ENCODE measurements around the gene GSK3A. TPM values are rescaled to one million over a fixed set of nuclear protein-coding genes. Genes with fewer than 3 reads are reported as not detected.

The GSK3A gene
- total RNA-seq, result 66.1 and 68.0 TPM in 2 replicates
- long read RNA-seq, result 0 reads

DNA sequence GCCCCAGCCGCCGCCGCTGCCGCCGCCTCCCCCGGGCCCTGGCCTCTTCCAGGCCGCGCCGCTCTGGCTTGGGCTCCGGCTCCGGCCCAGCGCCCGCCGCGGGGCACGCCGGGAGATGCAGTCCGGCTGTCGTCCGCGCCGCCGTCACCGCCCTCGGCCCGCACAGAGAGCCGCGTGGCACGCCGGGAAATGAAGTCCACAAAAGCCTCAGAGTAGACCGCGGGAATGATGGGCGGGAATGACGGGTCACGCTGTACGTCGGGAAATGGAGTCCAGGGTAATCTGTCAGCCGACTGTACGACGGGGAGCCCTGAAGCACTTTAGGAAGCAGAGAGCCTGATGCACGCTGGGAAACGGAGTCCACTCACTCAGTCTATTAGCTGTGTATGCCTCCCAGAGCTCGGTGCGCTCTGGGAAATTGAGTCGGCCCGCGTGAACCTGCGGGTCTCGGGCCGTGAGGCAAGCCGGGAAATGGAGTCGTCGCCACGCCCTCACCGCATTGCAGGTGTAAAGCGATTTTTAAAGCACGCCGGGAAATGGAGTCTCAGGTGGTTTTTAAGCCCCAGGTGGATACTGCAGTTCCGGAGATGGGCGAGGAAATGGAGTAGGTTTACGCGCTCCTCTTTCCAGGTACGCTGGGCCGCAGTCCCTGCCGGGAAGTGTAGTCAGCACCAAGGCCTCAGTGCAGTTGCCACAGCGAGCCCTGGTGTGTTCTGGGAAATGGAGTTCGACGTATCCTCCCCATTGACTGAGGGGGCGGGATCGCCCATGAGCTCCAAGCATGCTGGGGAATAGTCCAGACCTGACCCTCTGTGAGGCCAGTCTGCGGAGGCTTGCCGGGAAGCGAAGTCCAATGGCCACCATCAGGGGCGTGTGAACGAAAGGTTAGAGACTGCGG is at the start of gene GSK3A:
Gene GSK3A (minus strand): TSS at position 91 of the 898 bp plus-strand sequence. CDS start 137 bp downstream, outside the sequence.
- Mint-ChIP-seq H3K4me1 (peaks cover 58% of the 10 kb centered on the region), H3K27ac (ENCODE audit: unreplicated experiment) (peak within 1 kb of the TSS; percentile 96), H3K27me3 (ENCODE audit: low read depth) (peaks cover 16% of the 10 kb centered on the region), H3K36me3 (ENCODE audit: low read depth) (peaks cover 3% of the 10 kb centered on the region), H3K9me3 (no peaks in the 10 kb centered on the region), H3K4me3 (peak within 1 kb of the TSS; percentile 92)
- peak; percentile 90 for DNase-seq (ENCODE audit: low read depth, low spot score)
- TF ChIP-seq, protein P1, sequence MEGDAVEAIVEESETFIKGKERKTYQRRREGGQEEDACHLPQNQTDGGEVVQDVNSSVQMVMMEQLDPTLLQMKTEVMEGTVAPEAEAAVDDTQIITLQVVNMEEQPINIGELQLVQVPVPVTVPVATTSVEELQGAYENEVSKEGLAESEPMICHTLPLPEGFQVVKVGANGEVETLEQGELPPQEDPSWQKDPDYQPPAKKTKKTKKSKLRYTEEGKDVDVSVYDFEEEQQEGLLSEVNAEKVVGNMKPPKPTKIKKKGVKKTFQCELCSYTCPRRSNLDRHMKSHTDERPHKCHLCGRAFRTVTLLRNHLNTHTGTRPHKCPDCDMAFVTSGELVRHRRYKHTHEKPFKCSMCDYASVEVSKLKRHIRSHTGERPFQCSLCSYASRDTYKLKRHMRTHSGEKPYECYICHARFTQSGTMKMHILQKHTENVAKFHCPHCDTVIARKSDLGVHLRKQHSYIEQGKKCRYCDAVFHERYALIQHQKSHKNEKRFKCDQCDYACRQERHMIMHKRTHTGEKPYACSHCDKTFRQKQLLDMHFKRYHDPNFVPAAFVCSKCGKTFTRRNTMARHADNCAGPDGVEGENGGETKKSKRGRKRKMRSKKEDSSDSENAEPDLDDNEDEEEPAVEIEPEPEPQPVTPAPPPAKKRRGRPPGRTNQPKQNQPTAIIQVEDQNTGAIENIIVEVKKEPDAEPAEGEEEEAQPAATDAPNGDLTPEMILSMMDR (conservative IDR thresholded peaks at IDR 0.05), result no peak

DNA sequence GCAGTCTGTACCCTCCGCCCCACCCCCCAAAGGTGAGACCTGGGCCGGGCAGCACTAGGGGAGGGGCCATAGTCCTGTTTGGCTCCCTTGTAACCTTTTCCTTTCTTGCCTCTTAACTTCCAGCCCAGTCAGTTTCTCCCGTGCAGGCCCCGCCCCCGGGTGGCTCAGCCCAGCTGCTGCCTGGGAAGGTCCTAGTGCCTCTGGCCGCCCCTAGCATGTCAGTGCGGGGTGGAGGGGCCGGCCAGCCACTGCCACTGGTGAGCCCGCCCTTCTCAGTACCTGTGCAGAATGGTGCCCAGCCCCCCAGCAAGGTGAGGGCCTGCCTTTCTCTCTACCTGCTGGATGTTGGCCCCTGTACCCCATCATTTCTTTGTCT is 49.0 kb upstream of the GSK3A start:
- Mint-ChIP-seq H3K4me3 (peak overlapping the region; percentile 3), H3K27ac (ENCODE audit: unreplicated experiment) (peak overlapping the region; percentile 10), H3K27me3 (ENCODE audit: low read depth) (peaks cover 2% of the 10 kb centered on the region), H3K9me3 (no peaks in the 10 kb centered on the region), H3K4me1 (peaks cover 8% of the 10 kb centered on the region), H3K36me3 (ENCODE audit: low read depth) (peaks cover 5% of the 10 kb centered on the region)
- DNase-seq (ENCODE audit: low read depth, low spot score), result no peak
- TF ChIP-seq, protein P1 (conservative IDR thresholded peaks at IDR 0.05), result no peak

DNA sequence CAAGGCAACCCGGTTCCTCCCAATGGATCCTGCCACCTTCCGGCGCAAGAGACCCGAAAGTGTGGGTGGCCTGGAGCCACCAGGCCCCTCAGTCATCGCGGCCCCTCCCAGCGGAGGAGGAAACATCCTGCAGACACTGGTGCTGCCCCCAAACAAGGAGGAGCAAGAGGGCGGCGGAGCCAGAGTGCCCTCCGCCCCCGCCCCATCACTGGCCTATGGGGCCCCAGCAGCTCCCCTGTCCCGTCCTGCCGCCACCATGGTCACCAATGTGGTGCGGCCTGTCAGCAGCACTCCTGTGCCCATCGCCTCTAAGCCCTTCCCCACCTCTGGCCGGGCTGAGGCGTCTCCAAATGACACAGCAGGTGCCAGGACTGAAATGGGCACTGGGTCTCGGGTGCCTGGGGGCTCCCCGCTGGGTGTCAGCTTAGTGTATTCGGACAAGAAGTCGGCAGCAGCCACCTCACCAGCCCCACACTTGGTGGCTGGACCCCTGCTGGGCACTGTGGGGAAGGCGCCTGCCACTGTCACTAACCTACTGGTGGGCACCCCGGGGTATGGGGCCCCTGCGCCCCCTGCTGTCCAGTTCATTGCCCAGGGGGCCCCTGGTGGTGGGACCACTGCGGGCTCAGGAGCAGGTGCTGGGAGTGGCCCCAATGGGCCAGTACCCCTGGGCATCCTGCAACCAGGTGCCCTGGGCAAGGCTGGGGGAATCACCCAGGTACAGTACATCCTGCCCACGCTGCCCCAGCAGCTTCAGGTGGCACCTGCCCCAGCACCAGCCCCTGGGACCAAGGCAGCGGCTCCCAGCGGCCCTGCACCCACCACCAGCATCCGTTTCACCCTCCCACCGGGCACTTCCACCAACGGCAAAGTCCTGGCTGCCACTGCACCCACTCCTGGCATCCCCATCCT is 48.4 kb upstream of the GSK3A start:
- Mint-ChIP-seq H3K36me3 (ENCODE audit: low read depth) (peaks cover 5% of the 10 kb centered on the region), H3K9me3 (no peaks in the 10 kb centered on the region), H3K27ac (ENCODE audit: unreplicated experiment) (no peak overlapping the region), H3K27me3 (ENCODE audit: low read depth) (no peaks in the 10 kb centered on the region), H3K4me1 (peaks cover 13% of the 10 kb centered on the region), H3K4me3 (no peak overlapping the region)
- peak; percentile 51 for DNase-seq (ENCODE audit: low read depth, low spot score)
- TF ChIP-seq, protein P1 (conservative IDR thresholded peaks at IDR 0.05), result peak; percentile 60

DNA sequence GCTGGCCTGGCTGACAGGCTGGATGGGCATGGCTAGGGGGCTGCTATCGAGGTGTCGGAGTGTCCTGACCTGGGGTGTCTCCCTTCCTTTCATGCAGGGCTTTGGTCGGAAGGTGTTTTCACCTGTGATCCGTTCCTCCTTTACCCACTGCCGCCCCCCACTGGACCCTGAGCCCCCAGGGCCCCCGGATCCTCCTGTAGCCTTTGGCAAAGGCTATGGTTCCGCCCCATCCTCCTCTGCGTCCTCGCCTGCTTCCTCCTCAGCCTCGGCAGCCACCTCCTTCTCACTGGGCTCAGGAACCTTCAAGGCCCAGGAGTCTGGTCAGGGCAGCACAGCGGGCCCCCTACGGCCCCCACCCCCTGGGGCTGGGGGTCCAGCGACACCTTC is 47.7 kb upstream of the GSK3A start:
- Mint-ChIP-seq H3K27me3 (ENCODE audit: low read depth) (no peaks in the 10 kb centered on the region), H3K27ac (ENCODE audit: unreplicated experiment) (no peak overlapping the region), H3K4me1 (peaks cover 20% of the 10 kb centered on the region), H3K9me3 (no peaks in the 10 kb centered on the region), H3K36me3 (ENCODE audit: low read depth) (peaks cover 5% of the 10 kb centered on the region), H3K4me3 (no peak overlapping the region)
- DNase-seq (ENCODE audit: low read depth, low spot score), result no peak
- TF ChIP-seq, protein P1 (conservative IDR thresholded peaks at IDR 0.05), result no peak

DNA sequence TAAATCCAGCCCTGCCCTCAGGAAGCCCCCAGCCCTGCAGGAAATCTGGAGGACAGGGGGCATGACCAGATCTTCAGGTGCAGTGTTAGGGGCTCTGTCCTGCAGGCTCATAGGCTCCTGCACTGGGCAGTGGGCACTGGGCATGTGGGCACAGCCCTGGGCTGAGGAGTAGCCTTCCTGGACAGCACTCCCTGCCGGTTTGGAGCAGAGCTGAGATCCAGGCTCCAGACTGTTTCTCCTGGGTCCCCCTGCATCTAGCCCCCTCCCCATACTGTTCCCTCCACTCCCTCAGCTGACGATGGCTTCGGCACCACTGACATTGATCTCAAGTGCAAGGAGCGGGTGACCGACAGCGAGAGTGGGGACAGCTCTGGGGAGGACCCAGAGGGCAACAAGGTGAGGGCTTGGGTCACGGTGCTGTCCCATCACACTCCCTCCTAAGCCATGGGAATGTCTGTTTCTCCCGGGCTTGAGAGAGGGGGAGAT is 47.2 kb upstream of the GSK3A start:
- no peak for DNase-seq (ENCODE audit: low read depth, low spot score)
- peaks cover 4% of the 10 kb centered on the region for H3K27me3 Mint-ChIP-seq (ENCODE audit: low read depth)
- no peaks in the 10 kb centered on the region for H3K9me3 Mint-ChIP-seq
- H3K4me1 Mint-ChIP-seq, result peaks cover 25% of the 10 kb centered on the region
- H3K27ac Mint-ChIP-seq (ENCODE audit: unreplicated experiment), result no peak overlapping the region
- H3K36me3 Mint-ChIP-seq (ENCODE audit: low read depth), result peaks cover 9% of the 10 kb centered on the region
- TF ChIP-seq, protein P1 (conservative IDR thresholded peaks at IDR 0.05), result no peak
- H3K4me3 Mint-ChIP-seq, result peak overlapping the region; percentile 41

Measured in neural crest cell (in vitro differentiated cells).